CD4-positive, alpha-beta T cell treated with Interleukin-15 for 1 hour (primary cell): ENCODE data around the gene XAF1.
"Not testable (repeated sequence)": the region's sequence is repeated elsewhere in the genome, so short reads cannot be mapped to it uniquely, and the experiment has no call there.

ENCODE experiments used
- DNase-seq: peaks from one replicate; pipeline ENCODE4 v3.0.0-alpha.2; 2020

XAF1 gene

GRCh38 chr17:6755281-6755680, 565 bp upstream of the XAF1 start:
- no peak for DNase-seq

GRCh38 chr17:6756425-6757031, 682 bp downstream of the XAF1 start:
- no peak for DNase-seq

DNA sequence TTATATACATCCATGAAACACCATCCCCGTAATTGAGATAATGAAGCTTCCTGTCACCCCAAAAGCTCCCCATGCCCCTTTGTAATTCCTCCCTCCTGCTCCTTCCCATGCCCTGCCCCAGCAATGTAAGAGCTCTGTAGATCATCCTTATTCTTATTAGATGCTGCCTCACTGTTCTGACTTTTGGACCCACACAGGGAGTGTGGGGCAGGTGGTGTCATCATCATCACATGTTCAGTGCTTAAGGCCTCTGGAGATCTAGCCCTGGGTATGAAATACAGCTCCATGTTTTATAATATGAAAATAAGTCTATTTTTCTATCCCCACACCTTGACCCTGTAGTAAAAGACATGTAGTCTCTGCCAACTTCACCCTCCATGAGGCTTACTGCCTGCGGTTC, 1.9 kb downstream of the XAF1 start:
- no peak for DNase-seq

- DNase-seq: no peak
Observed at GRCh38 chr17:6761779-6762178, 5.9 kb downstream of the XAF1 start.

- DNase-seq: no peak
Observed at GRCh38 chr17:6768447-6768846, 12.6 kb downstream of the XAF1 start.

- no peak for DNase-seq
Observed at GRCh38 chr17:6772016-6772415, 16.2 kb downstream of the XAF1 start.

DNA sequence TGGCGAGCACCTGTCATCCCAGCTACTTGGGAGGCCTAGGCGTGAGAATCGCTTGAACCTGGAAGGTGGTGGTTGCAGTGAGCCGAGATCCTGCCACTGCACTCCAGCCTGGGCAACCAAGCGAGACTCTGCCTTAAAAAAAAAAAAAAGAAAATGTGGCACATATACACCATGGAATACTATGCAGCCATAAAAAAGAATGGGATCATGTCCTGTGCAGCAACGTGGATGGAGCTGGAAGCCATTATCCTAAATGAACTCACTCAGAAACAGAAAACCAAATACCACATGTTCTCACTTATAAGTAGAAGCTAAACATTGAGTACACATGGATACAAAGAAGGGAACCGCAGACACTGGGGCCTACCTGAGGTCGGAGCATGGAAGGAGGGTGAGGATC, 19.1 kb downstream of the XAF1 start:
- DNase-seq: not testable (repeated sequence)

GRCh38 chr17:6775871-6776405, 20.1 kb downstream of the XAF1 start, which contains the start of gene FBXO39:
Gene FBXO39, plus strand, starts transcription at chr17:6776215. Its CDS starts 3,654 bp downstream, at chr17:6779869.
- no peak for DNase-seq

- DNase-seq: no peak
Observed at GRCh38 chr17:6779411-6779810, 23.6 kb downstream of the XAF1 start.

GRCh38 chr17:6780001-6780400, 24.2 kb downstream of the XAF1 start:
- DNase-seq: no peak

GRCh38 chr17:6780886-6781285, 25.0 kb downstream of the XAF1 start:
- DNase-seq: no peak

- DNase-seq: no peak
Observed at GRCh38 chr17:6782244-6782643, 26.4 kb downstream of the XAF1 start.

DNA sequence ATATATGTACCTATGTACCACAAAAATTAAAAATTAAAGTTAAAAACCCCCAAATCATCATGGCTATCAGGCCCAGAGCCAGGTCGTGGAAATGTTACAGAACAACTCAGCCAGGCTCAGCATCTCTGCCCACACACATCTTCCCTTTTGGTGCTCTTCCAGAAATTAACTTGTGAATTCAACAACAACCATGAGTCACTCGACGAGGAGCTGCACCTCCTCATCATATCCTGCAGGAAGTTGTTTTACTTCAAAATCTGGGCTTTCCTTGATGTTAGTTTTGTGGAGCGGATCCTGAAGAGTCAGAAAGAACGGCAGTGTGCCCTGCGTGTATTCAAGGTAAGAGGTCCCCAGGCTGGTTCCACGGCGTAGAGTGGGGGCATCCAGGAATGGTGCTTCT, 30.8 kb downstream of the XAF1 start:
- no peak for DNase-seq

GRCh38 chr17:6787081-6787693, 31.3 kb downstream of the XAF1 start:
- DNase-seq: no peak

DNA sequence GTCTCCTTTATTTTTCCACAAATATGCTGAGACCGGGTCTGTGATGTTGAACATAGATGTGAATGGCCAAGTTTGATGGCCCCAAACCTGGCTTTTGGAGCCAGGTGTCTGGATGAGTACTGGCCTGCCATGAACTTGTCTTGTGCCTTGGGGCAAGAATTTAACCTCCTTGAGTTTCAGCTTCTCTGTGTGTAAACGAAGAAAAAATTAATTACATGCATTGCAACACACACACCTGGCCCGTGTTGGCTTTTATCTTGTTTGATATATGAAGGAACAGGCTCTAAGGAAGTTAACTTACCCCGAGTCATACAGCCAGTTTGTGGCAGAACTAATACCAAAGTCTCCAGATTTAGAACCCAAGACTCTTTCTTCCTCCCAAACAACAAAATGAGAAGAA, 33.3 kb downstream of the XAF1 start:
- no peak for DNase-seq

DNA sequence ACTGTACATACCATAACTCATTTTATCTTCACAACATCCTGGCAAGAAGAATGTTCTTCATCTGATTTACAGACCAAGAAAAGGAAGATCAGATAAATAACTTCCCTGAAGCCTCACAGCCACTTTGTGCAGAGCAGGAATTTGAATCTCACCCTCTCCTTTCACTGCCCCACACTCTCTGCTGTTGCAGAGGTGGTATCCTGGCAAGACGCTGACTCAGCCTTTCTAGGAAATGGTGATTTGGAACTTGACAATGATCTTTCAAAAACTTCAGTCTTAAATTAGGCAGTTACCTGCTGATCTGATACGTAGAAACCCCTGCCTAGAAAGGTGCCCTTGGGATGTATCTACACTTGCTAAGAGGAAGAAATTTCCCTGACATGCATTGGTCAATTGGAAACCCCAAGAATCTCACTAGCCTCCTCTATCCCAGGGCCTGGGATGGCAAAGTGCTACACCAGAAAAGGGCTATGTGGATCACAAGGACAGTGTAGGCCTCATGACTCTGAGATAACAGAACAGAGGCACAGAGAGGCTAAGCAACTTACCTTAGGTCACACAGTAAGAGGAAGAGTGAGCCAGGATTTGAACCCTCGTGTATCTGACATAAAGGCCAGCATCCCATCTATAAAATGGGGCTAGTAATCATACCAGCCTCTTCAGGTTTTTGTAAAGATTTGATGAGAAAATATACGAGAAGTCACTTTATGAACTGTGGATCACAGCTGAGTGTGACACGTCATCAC, 38.1 kb downstream of the XAF1 start:
- DNase-seq: no peak

DNA sequence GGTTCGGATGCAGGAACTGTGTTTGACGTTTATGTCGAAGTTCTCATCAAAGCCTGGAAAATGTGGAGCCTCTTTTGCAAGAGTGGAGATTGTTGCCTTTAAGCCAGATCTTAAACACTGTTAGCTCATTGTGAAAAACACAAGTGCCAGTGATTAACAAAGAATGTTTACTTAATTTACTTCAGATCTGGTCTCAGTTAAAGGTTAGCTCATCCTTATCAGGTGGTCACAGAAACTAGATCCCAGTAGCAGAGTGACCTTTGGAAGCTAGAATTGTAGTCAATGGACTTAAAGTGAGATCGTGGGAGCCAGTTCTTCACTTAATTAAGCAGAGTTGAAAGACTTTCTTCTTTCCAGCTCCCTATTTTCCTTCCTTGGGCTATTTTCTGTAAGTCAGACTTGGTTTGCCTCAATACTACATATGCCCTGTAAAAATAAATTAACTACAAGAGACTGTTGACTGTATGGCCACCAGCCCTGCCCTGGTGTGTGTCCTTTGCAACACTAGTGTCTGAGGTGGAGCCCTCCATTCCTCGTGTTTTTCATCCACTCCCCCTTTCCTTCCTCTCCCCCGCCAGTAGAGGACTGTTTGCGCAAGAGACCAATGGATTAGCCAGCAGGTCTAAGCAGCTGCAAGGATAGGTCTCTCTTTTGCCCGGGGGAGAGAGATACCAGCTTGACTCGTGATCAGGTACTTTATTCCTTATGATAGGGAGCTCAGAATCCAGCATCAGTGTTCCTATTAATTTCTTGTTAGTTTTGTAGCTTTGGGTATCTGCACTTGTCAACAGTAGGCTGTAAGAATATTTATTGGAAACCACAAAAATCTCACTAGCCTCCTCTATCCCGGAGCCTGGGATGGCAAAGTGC, 40.4 kb downstream of the XAF1 start:
- no peak for DNase-seq

DNA sequence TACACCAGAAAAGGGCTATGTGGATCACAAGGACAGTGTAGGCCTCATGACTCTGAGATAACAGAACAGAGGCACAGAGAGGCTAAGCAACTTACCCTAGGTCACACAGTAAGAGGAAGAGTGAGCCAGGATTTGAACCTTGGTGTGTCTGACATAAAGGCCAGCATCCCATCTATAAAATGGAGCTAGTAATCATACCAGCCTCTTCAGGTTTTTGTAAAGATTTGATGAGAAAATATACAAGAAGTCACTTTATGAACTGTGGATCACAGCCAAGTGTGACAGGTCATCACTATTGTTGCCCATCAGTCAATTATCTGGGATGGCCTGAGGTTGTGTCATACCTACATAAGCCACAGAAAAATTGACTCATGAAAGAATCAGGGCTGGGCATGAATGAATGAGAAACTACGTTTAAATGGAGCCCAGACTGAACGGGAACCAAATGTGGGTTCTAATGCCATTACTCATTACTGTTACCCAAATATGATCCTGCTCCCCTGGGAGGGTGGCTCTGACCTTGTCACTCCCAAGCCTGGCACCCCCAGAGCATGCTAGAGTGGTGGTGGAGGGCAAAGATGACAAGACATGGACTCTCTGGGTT, 41.1 kb downstream of the XAF1 start:
- no peak for DNase-seq

DNA sequence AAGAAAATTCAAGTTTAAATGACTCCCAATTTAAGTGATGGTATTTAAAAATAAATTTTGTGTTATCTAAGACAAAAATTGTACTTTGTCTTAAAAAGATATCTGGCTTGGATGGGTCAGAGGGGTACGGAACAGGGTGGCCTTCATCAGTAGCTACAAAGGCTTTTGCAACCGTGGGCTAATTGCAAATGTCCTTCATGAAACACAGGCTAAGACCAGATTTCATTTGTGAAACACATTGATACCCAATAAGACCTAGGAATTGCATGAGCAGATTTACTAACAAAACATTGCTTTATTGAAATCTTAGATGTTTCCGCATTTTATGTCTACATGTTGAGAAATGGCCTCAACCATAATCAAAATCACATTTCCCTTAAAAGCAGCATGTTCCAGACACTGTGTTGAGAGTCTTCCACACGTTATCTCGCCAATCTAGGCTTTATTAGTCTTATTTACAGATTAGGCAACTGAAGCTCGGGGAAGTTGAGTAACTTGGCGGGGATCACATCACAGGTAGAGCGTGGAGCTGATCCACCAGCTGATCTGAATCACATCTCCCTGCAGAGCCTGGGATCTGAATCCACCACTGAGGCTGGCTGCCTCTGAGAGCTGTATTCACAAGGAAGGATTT, 42.0 kb downstream of the XAF1 start:
- DNase-seq: no peak

- no peak for DNase-seq
Observed at GRCh38 chr17:6799738-6800137, 43.9 kb downstream of the XAF1 start.

DNA sequence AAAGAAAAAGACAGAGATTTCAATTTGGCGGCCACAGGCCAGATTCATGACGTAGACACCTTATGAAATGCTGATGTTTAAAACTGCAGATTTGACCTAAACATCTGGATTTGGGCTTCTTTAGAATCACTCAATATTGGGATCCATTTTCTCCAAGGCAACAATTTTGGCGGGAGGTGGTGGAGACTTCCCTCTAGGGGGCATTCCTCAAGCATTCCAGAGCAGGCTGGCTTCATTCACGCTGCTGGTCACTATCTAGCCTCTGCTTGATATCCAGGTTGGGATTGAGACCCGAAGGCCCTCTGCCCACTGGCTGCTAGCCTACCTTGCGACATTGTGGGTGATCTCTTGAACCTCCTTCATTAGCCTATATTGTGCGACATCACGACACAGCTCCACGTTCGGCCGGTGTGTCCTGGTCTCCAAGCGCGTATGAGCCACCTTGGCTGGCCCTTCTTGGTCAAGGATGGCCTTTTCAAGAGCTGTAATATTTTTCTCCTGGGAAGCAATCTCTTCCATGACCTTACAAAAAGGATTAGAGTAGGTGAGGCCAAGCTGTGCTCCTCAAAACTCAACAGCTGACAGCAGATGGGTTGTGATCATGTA, 44.7 kb downstream of the XAF1 start:
- DNase-seq: no peak

DNA sequence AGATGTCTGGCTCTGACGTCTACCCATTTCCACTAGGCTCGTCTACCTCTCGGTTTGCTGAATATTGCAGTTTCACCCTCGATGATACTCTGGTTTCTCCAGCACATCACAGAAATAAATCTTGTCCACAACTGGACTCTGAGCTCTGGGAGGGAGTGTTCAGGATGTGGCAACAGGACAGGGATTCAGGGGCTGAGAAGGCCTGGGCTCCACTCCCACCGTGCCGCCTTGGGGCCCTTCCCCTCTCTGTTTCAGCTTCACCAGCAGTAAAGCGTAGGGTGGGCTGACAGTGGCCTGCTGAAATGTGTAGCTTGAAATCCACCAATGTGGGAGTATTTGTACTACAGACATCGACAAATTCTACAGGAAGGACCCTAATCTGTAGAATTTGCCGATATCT, 55.7 kb downstream of the XAF1 start:
- no peak for DNase-seq
